Measurements from ENCODE around the gene CDH11. TPM values are rescaled to one million over a fixed set of nuclear protein-coding genes. Genes with fewer than 3 reads are reported as not detected.

CDH11 gene
- total RNA-seq, 1 donor from 2014 or later = 45.2 TPM

- TF ChIP-seq, protein P1, sequence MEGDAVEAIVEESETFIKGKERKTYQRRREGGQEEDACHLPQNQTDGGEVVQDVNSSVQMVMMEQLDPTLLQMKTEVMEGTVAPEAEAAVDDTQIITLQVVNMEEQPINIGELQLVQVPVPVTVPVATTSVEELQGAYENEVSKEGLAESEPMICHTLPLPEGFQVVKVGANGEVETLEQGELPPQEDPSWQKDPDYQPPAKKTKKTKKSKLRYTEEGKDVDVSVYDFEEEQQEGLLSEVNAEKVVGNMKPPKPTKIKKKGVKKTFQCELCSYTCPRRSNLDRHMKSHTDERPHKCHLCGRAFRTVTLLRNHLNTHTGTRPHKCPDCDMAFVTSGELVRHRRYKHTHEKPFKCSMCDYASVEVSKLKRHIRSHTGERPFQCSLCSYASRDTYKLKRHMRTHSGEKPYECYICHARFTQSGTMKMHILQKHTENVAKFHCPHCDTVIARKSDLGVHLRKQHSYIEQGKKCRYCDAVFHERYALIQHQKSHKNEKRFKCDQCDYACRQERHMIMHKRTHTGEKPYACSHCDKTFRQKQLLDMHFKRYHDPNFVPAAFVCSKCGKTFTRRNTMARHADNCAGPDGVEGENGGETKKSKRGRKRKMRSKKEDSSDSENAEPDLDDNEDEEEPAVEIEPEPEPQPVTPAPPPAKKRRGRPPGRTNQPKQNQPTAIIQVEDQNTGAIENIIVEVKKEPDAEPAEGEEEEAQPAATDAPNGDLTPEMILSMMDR (IDR thresholded peaks at IDR 0.05) = no peak
- TF ChIP-seq POLR2A (IDR thresholded peaks at IDR 0.05) (no peak), POLR2AphosphoS5 (IDR thresholded peaks at IDR 0.05; ENCODE audit: insufficient read depth in 1 of 2, low read depth in 1 of 2) (no peak)
- Histone ChIP-seq H3K27me3 (no peaks in the 10 kb centered on the region), H3K27ac (no peak overlapping the region), H3K4me1 (no peaks in the 10 kb centered on the region), H3K9me3 (no peaks in the 10 kb centered on the region), H3K4me3 (no peak overlapping the region), H3K36me3 (no peaks in the 10 kb centered on the region)
- intact Hi-C loops (cut with DNase I) = no loop called here
- DNase-seq (ENCODE audit: extremely low spot score in 2 of 2) = no peak
Observed at GRCh38 chr16:65142276-65142675, 20.4 kb upstream of the CDH11 start.

DNA sequence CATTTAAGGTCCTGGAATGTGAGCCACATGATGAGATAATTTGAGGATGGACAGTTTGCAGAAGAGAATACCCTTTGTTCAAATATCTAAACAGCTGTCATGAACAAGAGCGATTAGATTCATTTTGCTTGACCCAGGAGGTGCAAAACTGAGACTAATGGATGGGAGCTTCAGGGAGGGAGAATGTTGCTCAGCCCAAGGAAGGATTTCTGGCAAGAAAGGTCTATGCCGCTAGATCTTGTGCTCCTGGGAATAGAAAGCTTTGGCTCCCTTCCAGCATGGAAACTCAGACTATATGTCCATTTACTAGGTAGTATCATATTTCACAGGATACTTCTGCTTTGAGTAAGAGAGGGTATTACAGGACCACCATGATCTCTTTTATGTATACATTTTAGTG is 14.8 kb upstream of the CDH11 start:
- H3K36me3 ChIP-seq = no peaks in the 10 kb centered on the region
- H3K4me3 ChIP-seq = no peak overlapping the region
- no peak for TF ChIP-seq POLR2A (IDR thresholded peaks at IDR 0.05)
- TF ChIP-seq, protein P1 (IDR thresholded peaks at IDR 0.05) = no peak
- TF ChIP-seq POLR2AphosphoS5 (IDR thresholded peaks at IDR 0.05; ENCODE audit: insufficient read depth in 1 of 2, low read depth in 1 of 2) = no peak
- intact Hi-C loops (cut with DNase I) = no loop called here
- no peak for DNase-seq (ENCODE audit: extremely low spot score in 2 of 2)
- H3K27ac ChIP-seq = no peak overlapping the region
- H3K27me3 ChIP-seq = no peaks in the 10 kb centered on the region
- H3K9me3 ChIP-seq = no peaks in the 10 kb centered on the region
- H3K4me1 ChIP-seq = no peaks in the 10 kb centered on the region

DNA sequence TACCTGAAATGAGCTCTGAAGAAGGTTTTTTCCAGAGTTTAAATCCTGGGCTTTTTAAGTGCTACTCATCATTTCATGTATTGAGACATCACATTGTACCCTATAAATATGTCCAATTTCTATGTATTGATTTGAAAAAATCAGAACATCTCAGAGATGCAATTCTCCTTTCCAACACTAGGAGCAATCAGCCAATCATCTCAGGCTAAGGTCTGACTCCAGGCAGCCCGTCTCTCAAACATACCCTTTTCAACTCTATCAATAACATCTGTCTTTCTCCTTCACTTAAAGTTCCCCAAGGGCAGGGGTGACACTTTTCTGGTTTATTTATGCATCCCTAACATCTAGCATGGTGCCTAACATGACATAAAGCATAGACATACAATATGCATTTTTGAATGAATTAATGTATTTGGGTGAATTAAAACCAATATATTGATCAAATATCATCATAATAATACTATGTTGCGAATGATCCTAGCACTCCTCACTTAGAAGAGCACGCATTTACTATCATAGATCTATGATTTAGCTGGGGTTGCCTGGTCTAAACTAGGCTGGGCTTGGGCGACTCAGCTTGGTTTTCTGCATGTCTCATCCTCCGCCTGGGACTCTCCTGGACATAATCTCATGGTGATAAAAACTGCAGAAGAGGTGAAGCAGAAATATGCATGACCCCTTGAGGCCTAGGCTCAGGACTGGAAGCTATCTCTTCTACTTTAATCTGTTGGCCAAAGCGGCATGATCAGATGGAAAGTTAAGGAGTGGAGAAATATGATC is 5.2 kb upstream of the CDH11 start:
- Histone ChIP-seq H3K9me3 (no peaks in the 10 kb centered on the region), H3K27me3 (no peaks in the 10 kb centered on the region), H3K27ac (no peak overlapping the region), H3K4me1 (peaks cover 10% of the 10 kb centered on the region), H3K36me3 (no peaks in the 10 kb centered on the region), H3K4me3 (no peak overlapping the region)
- TF ChIP-seq POLR2AphosphoS5 (IDR thresholded peaks at IDR 0.05; ENCODE audit: insufficient read depth in 1 of 2, low read depth in 1 of 2) (no peak), POLR2A (IDR thresholded peaks at IDR 0.05) (no peak)
- TF ChIP-seq, protein P1 (IDR thresholded peaks at IDR 0.05) = no peak
- DNase-seq (ENCODE audit: extremely low spot score in 2 of 2) = no peak
- intact Hi-C loops (cut with DNase I) = no loop called here

DNA sequence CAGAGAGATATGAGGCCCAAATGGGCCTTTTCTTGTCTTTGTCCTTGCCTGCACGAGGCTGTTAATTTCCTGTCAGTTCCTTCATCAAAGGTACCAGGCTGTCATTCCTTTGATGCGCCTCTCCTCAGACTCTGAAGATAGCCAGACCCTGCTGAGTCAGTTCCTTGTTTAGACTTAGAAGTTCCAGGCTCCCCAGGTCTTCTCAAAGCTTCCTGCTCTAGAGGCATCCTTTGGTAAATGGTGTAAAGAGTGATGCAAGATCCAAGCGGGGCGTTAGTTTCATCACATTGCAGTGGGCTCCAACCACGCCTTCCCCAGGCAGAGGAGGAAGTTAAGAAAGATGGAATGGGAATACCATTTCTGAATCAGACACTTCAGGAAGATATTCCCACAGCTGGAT is 4.0 kb upstream of the CDH11 start:
- no peaks in the 10 kb centered on the region for H3K9me3 ChIP-seq
- TF ChIP-seq POLR2A (IDR thresholded peaks at IDR 0.05) = no peak
- TF ChIP-seq, protein P1 (IDR thresholded peaks at IDR 0.05) = no peak
- no peak for TF ChIP-seq POLR2AphosphoS5 (IDR thresholded peaks at IDR 0.05; ENCODE audit: insufficient read depth in 1 of 2, low read depth in 1 of 2)
- no peaks in the 10 kb centered on the region for H3K36me3 ChIP-seq
- intact Hi-C loops (cut with DNase I) = no loop called here
- DNase-seq (ENCODE audit: extremely low spot score in 2 of 2) = no peak
- H3K4me1 ChIP-seq = peaks cover 13% of the 10 kb centered on the region
- no peak overlapping the region for H3K4me3 ChIP-seq
- no peaks in the 10 kb centered on the region for H3K27me3 ChIP-seq
- no peak overlapping the region for H3K27ac ChIP-seq

- no peak overlapping the region for H3K4me3 ChIP-seq
- intact Hi-C loops (cut with DNase I) = no loop called here
- no peak overlapping the region for H3K27ac ChIP-seq
Observed at GRCh38 chr16:65125322-65125721, 3.5 kb upstream of the CDH11 start.

More at GRCh38 chr16:65125322-65125721, 3.5 kb upstream of the CDH11 start:
- peaks cover 17% of the 10 kb centered on the region for H3K4me1 ChIP-seq
- TF ChIP-seq, protein P1 (IDR thresholded peaks at IDR 0.05) = no peak
- TF ChIP-seq POLR2A (IDR thresholded peaks at IDR 0.05) (no peak), POLR2AphosphoS5 (IDR thresholded peaks at IDR 0.05; ENCODE audit: insufficient read depth in 1 of 2, low read depth in 1 of 2) (no peak)
- no peaks in the 10 kb centered on the region for H3K27me3 ChIP-seq
- no peaks in the 10 kb centered on the region for H3K36me3 ChIP-seq
- DNase-seq (ENCODE audit: extremely low spot score in 2 of 2) = no peak
- no peaks in the 10 kb centered on the region for H3K9me3 ChIP-seq

All from vagina (tissue), 2 donors.